K562 (cell line): ENCODE results near the gene COQ8A. TPM values are rescaled to one million over a fixed set of nuclear protein-coding genes. Genes with fewer than 3 reads are reported as not detected.

ENCODE experiments used
- ARNT ChIP-seq, 2 experiments: fragments of 450-650 bp; IDR thresholded peaks; 2 replicates each; pipeline ENCODE4 v1.6.1; 2016; ENCODE audit warnings: mild to moderate bottlenecking in 1 of 2
- CBFA2T2 ChIP-seq: fragments of 450-650 bp; conservative IDR thresholded peaks from 2 replicates; pipeline ENCODE4 v1.6.1; 2017; ENCODE audit warnings: mild to moderate bottlenecking
- GABPA ChIP-seq: fragments of 200-800 bp; sonication (Bioruptor generic); conservative IDR thresholded peaks from 2 replicates; pipeline ENCODE4 v1.6.1; 2016; ENCODE audit warnings: low read depth, missing genetic modification characterization, missing compliant biosample characterization
- HMGXB4 ChIP-seq: sonication (generic); formaldehyde crosslinking; IDR thresholded peaks from 2 replicates; pipeline ENCODE4 v1.8.1; 2023; ENCODE audit warnings: mild to moderate bottlenecking, missing genetic modification reagents
- HSF4 ChIP-seq: fragments of 250-450 bp; sonication (Bioruptor Pico); IDR thresholded peaks from 2 replicates; pipeline ENCODE4 v2.1.2; 2022; ENCODE audit warnings: mild to moderate bottlenecking, moderate library complexity, borderline replicate concordance
- KAT7 ChIP-seq: sonication (generic); formaldehyde crosslinking; IDR thresholded peaks from 2 replicates; pipeline ENCODE4 v1.8.0; 2022; ENCODE audit warnings: missing genetic modification reagents, mild to moderate bottlenecking, borderline replicate concordance
- KDM1A ChIP-seq, 2 experiments: fragments of 450-650 bp; IDR thresholded peaks; 2 replicates each; pipeline ENCODE4 v1.6.1; 2016; ENCODE audit warnings: mild to moderate bottlenecking in 2 of 2
- MAX ChIP-seq: sonication (generic); formaldehyde crosslinking; IDR thresholded peaks from 2 replicates; pipeline ENCODE4 v1.9.0; 2022; ENCODE audit warnings: mild to moderate bottlenecking, missing genetic modification reagents
- MBD2 ChIP-seq: sonication (generic); IDR thresholded peaks from 2 replicates; pipeline ENCODE4 v1.6.1; 2016; ENCODE audit warnings: low read depth, borderline replicate concordance
- MECOM ChIP-seq: fragments of 250-450 bp; sonication (Bioruptor Pico); IDR thresholded peaks from 2 replicates; pipeline ENCODE4 v1.8.0; 2022; ENCODE audit warnings: inconsistent platforms
- MTA2 ChIP-seq: fragments of 450-650 bp; IDR thresholded peaks from 2 replicates; pipeline ENCODE4 v1.6.1; 2016; ENCODE audit warnings: low read depth
- NFIX ChIP-seq: fragments of 250-450 bp; sonication (Bioruptor Pico); IDR thresholded peaks from 2 replicates; pipeline ENCODE4 v1.4.0; 2020; ENCODE audit warnings: low read depth, mild to moderate bottlenecking, moderate library complexity
- NRF1 ChIP-seq, 2 experiments: fragments of 450-650 bp; IDR thresholded peaks in 1 of 2; conservative IDR thresholded peaks in 1 of 2; 2 replicates each; pipeline ENCODE4 v1.6.1; 2014; ENCODE audit warnings: mild to moderate bottlenecking in 2 of 2
- RAD51 ChIP-seq: fragments of 450-650 bp; IDR thresholded peaks from 2 replicates; pipeline ENCODE4 v1.7.1; 2016; ENCODE audit warnings: low read depth, mild to moderate bottlenecking, borderline replicate concordance
- RBFOX2 ChIP-seq: fragments of 200-400 bp; formaldehyde crosslinking; IDR thresholded peaks from 2 replicates; pipeline ENCODE4 v1.6.1; 2017; ENCODE audit warnings: low read depth, mild to moderate bottlenecking, low read length, moderate library complexity
- RBM14 ChIP-seq: fragments of 200-400 bp; formaldehyde crosslinking; IDR thresholded peaks from 2 replicates; pipeline ENCODE4 v1.6.1; 2018; ENCODE audit warnings: low read depth, mild to moderate bottlenecking, low read length, moderate library complexity, borderline replicate concordance; ENCODE audit not compliant: insufficient read depth
- SLC30A9 ChIP-seq: fragments of 250-450 bp; sonication (Bioruptor Pico); IDR thresholded peaks from 2 replicates; pipeline ENCODE4 v1.8.0; 2022; ENCODE audit warnings: mild to moderate bottlenecking, moderate library complexity
- SPI1 ChIP-seq: IDR thresholded peaks from 2 replicates; pipeline ENCODE4 v1.6.1; 2011; ENCODE audit warnings: low read depth, low read length, control low read depth, borderline replicate concordance
- WHSC1 ChIP-seq: IDR thresholded peaks from one replicate; pipeline ENCODE4 v1.6.1; 2012; ENCODE audit warnings: low read length, control low read depth, inconsistent platforms
- ZFP30 ChIP-seq: fragments of 250-450 bp; sonication (Bioruptor Pico); IDR thresholded peaks from 2 replicates; pipeline ENCODE4 v1.8.0; 2022; ENCODE audit warnings: moderate library complexity, mild to moderate bottlenecking, inconsistent platforms, borderline replicate concordance
- ZNF12 ChIP-seq: sonication (generic); formaldehyde crosslinking; IDR thresholded peaks from 2 replicates; pipeline ENCODE4 v1.4.0; 2020; ENCODE audit warnings: mild to moderate bottlenecking, missing genetic modification reagents
- ZNF239 ChIP-seq: fragments of 250-450 bp; sonication (Bioruptor Pico); IDR thresholded peaks from 2 replicates; pipeline ENCODE4 v1.4.0; 2020; ENCODE audit warnings: mild to moderate bottlenecking
- ZNF280A ChIP-seq: fragments of 450-650 bp; IDR thresholded peaks from 2 replicates; pipeline ENCODE4 v1.6.1; 2018; ENCODE audit warnings: mild to moderate bottlenecking, low read depth; ENCODE audit not compliant: partially characterized antibody
- ZNF639 ChIP-seq, 2 experiments: fragments of 200-800 bp in 1 of 2; sonication (Bioruptor generic) in 1 of 2; sonication (generic) in 1 of 2; formaldehyde crosslinking in 1 of 2; IDR thresholded peaks in 1 of 2; conservative IDR thresholded peaks in 1 of 2; 2 replicates each; pipeline versions ENCODE4 v1.5.0 to v1.6.1; 2016 to 2020; ENCODE audit warnings: missing compliant biosample characterization in 1 of 2, missing genetic modification characterization in 1 of 2, missing genetic modification reagents in 1 of 2
- polyA plus RNA-seq, 8 experiments: library from polyadenylated mRNA; depleted of rRNA in 4 of 8; stranded (reverse) in 5 of 8; unstranded in 3 of 8; fragments of >200 nt; fragmentation: Nextera tagmentation in 2 of 8; fragmentation: Illumina TruSeq in 1 of 8; extraction: Ambion mirVana in 2 of 8; extraction: Trizol in 1 of 8; gene quantifications; 2 replicates each; pipeline versions ENCODE4 v1.2.1 to v1.2.3, GENCODE V29; 2011 to 2014; ENCODE audit warnings: inconsistent platforms in 1 of 8, missing spikeins in 1 of 8
- total RNA-seq, 7 experiments: library from RNA; depleted of rRNA in 6 of 7; stranded (reverse); fragments of >200 nt in 6 of 7; fragmentation: Illumina TruSeq in 2 of 7; extraction: Trizol in 2 of 7; gene quantifications; 2 replicates each; pipeline versions ENCODE4 v1.2.1 to v1.2.3, GENCODE V29; 2011 to 2021; ENCODE audit warnings: low replicate concordance in 1 of 7

COQ8A gene
- total and polyA plus RNA-seq, 9 of the 15 experiments (the other 6 are each of a cell fraction or from before 2014, with no cell fraction given), result 2.6 to 54.3 (median 32.4) TPM

GRCh38 chr1:226939438-226940028 lies 561 bp upstream of the COQ8A start (continued):
- TF ChIP-seq RAD51 (no peak), ZNF239 (CRISPR knock-in tag) (0 out of 2 replicates have a peak, but pooled peaks have one; percentile 49), NFIX (CRISPR knock-in tag) (no peak), HSF4 (CRISPR knock-in tag) (no peak), SLC30A9 (no peak), KAT7 (CRISPR knock-in tag) (no peak; the same call in 1 of the 2 replicates), HMGXB4 (CRISPR knock-in tag) (peak; percentile 87), GABPA (tag) (peak; percentile 81), ZNF639 (CRISPR knock-in tag; conservative IDR thresholded peaks at IDR 0.05 in 1 of 2, IDR thresholded peaks at IDR 0.05 in 1 of 2) (peak in 1 of 2 experiments; percentile 55; a peak in 2 of 4 replicates), SPI1 (peak; percentile 58), MTA2 (no peak), ZFP30 (no peak), MAX (CRISPR knock-in tag) (no peak), ZNF280A (no peak), MBD2 (no peak), RBM14 (peak; percentile 95; the same call in 1 of the 2 replicates), RBFOX2 (peak; percentile 99), ZNF12 (CRISPR knock-in tag) (peak; percentile 43; the same call in 1 of the 2 replicates), NRF1 (conservative IDR thresholded peaks at IDR 0.05 in 1 of 2, IDR thresholded peaks at IDR 0.05 in 1 of 2) (peak; percentile 99), ARNT (IDR thresholded peaks at IDR 0.05) (no peak), WHSC1 (no peak), KDM1A (IDR thresholded peaks at IDR 0.05) (0 out of 4 replicates have a peak, but pooled peaks of 1 of the 2 experiments have one; percentile 2), CBFA2T2 (no peak), MECOM (CRISPR knock-in tag) (peak; percentile 31; the same call in 1 of the 2 replicates)
